Uterus (tissue), 2 donors: ENCODE measurements around the gene MAGI3.
"Not testable (repeated sequence)": the region's sequence is repeated elsewhere in the genome, so short reads cannot be mapped to it uniquely, and the experiment has no call there.

Source experiments
- CTCF ChIP-seq, 4 experiments: fragments of 200-600 bp in 2 of 4; fragments of 450-650 bp in 2 of 4; sonication (generic) in 2 of 4; IDR thresholded peaks; one replicate each; pipeline ENCODE4 v1.5.1; 2016 to 2019; ENCODE audit warnings: antibody characterized with exemption in 4 of 4, mild to moderate bottlenecking in 2 of 4, moderate library complexity in 1 of 4
- POLR2A ChIP-seq, 2 donors: fragments of 450-650 bp; IDR thresholded peaks; one replicate each; pipeline ENCODE4 v1.6.1; 2016; ENCODE audit warnings: antibody characterized with exemption in 2 of 2, mild to moderate bottlenecking in 1 of 2, moderate library complexity in 1 of 2

DNA sequence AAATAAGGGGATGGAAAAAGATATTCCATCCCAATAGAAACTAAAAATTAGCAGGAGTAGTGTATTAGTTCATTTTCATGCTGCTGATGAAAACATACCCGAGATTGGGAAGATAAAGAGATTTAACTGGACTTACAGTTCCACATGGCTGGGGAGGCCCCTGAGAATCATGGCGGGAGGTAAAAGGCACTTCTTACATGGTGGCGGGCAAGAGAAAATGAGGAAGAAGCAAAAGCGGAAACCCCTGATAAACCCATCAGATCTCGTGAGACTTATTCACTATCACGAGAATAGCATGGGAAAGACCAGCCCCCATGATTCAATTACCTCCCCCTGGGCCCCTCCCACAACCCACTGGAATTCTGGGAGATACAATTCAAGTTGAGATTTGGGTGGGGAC lies 327.2 kb downstream of the MAGI3 start:
- not testable (repeated sequence) for TF ChIP-seq POLR2A, CTCF (IDR thresholded peaks at IDR 0.05)
